Activated T-helper 2 cell treated with anti-CD3 and anti-CD28 coated beads, Interferon-gamma antibody, Interleukin-2, Interleukin-4, amounts not matched to agents 10 μg/mL and 5 μg/mL and 100 μg/mL, durations not matched to agents 14 hours and 24 hours and 36 hours (primary cell): ENCODE data around the gene DGKH. TPM values are rescaled to one million over a fixed set of nuclear protein-coding genes. Genes with fewer than 3 reads are reported as not detected.
"Not testable (repeated sequence)": the region's sequence is repeated elsewhere in the genome, so short reads cannot be mapped to it uniquely, and the experiment has no call there.

ENCODE experiments used
- DNase-seq: peaks from one replicate; pipeline ENCODE4 v3.0.0; 2021; ENCODE audit warnings: low spot score
- H3K27ac Mint-ChIP-seq: one replicate; pipeline ENCODE4 v1.8.0; 2021; ENCODE audit warnings: mixed read lengths
- H3K27me3 Mint-ChIP-seq: one replicate; pipeline ENCODE4 v1.8.0; 2021; ENCODE audit warnings: low read depth, mixed read lengths
- H3K36me3 Mint-ChIP-seq: one replicate; pipeline ENCODE4 v1.8.0; 2021; ENCODE audit warnings: low read depth, mixed read lengths
- H3K4me1 Mint-ChIP-seq: one replicate; pipeline ENCODE4 v1.8.0; 2021; ENCODE audit warnings: low read depth, mixed read lengths
- H3K4me3 Mint-ChIP-seq: one replicate; pipeline ENCODE4 v1.8.0; 2021; ENCODE audit warnings: low read depth, mild to moderate bottlenecking, moderate library complexity, mixed read lengths
- H3K9me3 Mint-ChIP-seq: one replicate; pipeline ENCODE4 v1.8.0; 2021; ENCODE audit warnings: mixed read lengths
- intact Hi-C: fragments of 100-400 bp; cut with micrococcal nuclease; formaldehyde crosslinking; loops from one replicate; pipeline ENCODE4 v1.15.1; 2023
- total RNA-seq: library from RNA; stranded (reverse); gene quantifications from 2 replicates; pipeline ENCODE4 v1.2.3, GENCODE V29; 2022

DGKH gene
- total RNA-seq, 1 donor from 2014 or later = 13.7 TPM

DNA sequence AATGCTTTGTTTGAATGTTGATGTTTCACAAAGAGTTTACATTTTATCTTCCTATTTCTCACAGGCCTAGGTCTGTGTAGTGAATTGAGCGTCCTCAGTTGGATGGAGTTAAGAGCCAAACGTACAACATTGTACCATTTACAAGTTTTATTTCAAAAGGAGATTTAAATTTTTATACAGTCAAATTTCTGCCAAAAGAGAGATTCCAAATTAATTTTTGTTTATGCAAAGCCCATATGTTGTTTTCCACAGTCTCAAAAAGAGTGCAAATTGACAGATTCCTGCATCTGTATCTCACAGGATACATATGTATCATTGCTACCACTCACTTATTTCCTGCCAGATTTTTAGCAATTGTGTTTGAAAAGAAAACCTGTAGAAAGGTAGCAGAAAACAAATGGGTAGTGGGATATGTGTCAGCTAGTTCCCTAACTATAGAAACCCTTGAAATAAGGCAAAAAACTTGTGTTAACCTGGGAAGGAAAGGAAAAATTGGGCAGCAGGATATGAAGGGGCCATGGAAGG, 46.1 kb downstream of the DGKH start:
- Mint-ChIP-seq H3K4me1 (peaks cover 2% of the 10 kb centered on the region), H3K36me3 (no peaks in the 10 kb centered on the region), H3K27ac (no peak overlapping the region), H3K4me3 (no peak overlapping the region), H3K9me3 (no peaks in the 10 kb centered on the region), H3K27me3 (no peaks in the 10 kb centered on the region)
- intact Hi-C loops = no loop called here
- DNase-seq = no peak

- H3K27me3 Mint-ChIP-seq, H3K9me3 Mint-ChIP-seq, H3K27ac Mint-ChIP-seq, H3K4me3 Mint-ChIP-seq, intact Hi-C loops, DNase-seq, H3K36me3 Mint-ChIP-seq, H3K4me1 Mint-ChIP-seq: not testable (repeated sequence)
Observed at GRCh38 chr13:42096222-42096621, 47.8 kb downstream of the DGKH start.

- Mint-ChIP-seq H3K27me3 (no peaks in the 10 kb centered on the region), H3K4me1 (peaks cover 16% of the 10 kb centered on the region), H3K27ac (no peak overlapping the region), H3K36me3 (no peaks in the 10 kb centered on the region), H3K4me3 (no peak overlapping the region), H3K9me3 (no peaks in the 10 kb centered on the region)
- intact Hi-C loops = loop anchor here (5.0 to 10.0 kb wide), 2 partner anchors 43 to 325 kb away; no protein-coding TSS in a partner anchor
- DNase-seq = no peak
Observed at GRCh38 chr13:42099962-42100675, 51.7 kb downstream of the DGKH start.

DNA sequence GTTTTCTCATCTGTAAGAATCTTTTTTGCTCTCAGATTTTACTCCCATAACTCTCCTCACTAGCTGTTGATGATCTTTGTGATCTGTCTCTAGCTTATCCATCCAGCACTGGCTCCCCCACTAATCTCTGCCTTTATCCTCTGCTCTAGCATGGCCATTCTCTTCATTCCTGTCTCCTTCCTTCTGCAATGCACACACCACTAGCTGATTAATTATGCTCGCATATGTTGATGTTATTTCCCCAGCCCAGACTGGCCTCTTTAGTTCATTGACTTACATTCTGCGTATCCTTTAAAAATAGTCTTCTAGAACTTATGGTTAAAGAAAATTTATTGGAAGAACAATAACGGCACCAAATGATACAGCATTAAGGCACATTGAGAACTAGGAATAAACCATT, 52.5 kb downstream of the DGKH start:
- Mint-ChIP-seq H3K9me3 (no peaks in the 10 kb centered on the region), H3K27me3 (no peaks in the 10 kb centered on the region), H3K27ac (no peak overlapping the region), H3K36me3 (no peaks in the 10 kb centered on the region), H3K4me3 (no peak overlapping the region), H3K4me1 (peaks cover 16% of the 10 kb centered on the region)
- intact Hi-C loops = loop anchor here (5.0 to 10.0 kb wide), 2 partner anchors 44 to 326 kb away; no protein-coding TSS in a partner anchor
- DNase-seq = no peak

GRCh38 chr13:42101821-42102585, 53.6 kb downstream of the DGKH start:
- no peaks in the 10 kb centered on the region for H3K9me3 Mint-ChIP-seq
- H3K27me3 Mint-ChIP-seq = no peaks in the 10 kb centered on the region
- H3K36me3 Mint-ChIP-seq = no peaks in the 10 kb centered on the region
- H3K27ac Mint-ChIP-seq = no peak overlapping the region
- H3K4me3 Mint-ChIP-seq = no peak overlapping the region
- DNase-seq = no peak
- intact Hi-C loops = loop anchor here (5.0 to 10.0 kb wide), 2 partner anchors 45 to 327 kb away; no protein-coding TSS in a partner anchor
- H3K4me1 Mint-ChIP-seq = peaks cover 16% of the 10 kb centered on the region

DNA sequence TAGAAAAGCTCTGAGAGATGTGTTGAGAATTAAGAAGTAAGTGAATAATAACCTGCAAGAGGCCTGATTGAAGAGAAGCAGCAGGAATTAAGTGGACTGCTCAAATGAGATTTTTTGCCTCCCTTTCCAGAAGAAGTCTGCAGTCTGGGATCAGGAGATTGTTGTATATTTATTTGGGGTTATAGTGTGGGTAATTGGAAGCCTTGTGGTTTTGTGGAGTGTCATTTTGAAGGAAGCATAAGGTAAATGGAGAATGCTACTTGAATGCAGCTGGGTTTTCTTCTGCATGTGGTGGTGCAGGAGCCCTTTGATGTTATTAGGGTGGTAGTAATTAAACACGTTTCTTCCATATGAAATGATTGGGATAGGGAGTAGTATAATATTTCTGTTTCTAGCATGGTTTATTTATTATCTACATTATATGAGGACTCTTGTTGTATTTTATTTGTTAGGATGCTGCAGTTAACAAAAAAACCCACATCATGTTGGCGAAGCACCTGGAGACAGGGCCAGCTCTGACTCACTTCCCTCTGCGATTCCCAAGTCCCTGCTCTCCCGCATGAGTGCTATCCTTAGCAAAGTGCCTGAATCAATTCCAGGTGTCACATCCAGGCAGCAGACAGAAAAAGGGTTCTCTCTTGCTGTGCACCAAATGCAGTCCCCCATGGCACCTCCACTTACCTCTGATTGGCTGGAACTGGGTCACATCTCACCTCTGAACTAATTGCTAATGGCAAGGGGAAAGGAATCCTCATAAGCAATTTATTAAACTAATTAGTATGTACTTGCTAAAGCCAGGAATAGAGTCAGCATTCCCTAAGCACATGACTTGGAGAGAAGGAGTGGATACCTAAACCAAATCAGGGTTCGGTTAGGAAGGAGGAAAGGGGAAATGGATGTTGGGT, 54.8 kb downstream of the DGKH start:
- Mint-ChIP-seq H3K27me3 (no peaks in the 10 kb centered on the region), H3K27ac (no peak overlapping the region), H3K9me3 (no peaks in the 10 kb centered on the region), H3K4me1 (peaks cover 18% of the 10 kb centered on the region), H3K36me3 (no peaks in the 10 kb centered on the region), H3K4me3 (no peak overlapping the region)
- no peak for DNase-seq
- intact Hi-C loops = loop anchor here (5.0 to 10.0 kb wide), 2 partner anchors 46 to 328 kb away; no protein-coding TSS in a partner anchor

DNA sequence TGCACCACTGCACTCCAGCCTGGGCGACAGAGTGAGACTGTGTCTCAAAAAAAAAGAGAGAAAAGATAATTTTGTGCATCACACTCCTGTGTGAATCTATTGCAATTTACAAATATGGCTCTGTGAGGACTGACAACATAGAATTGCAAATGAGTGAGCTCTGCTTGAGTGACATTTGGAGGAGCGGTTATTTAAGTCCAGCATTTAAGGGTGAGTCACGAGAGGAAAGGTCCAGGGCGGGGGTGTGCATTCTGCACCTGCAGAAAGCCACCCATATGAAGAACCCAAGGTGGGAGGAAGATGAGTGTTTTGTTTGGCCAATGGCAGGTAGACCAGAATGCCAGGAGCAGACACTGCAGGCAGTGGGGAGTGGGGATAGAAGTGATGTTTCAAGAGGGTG, 58.5 kb downstream of the DGKH start:
- H3K4me1 Mint-ChIP-seq = peaks cover 16% of the 10 kb centered on the region
- no peaks in the 10 kb centered on the region for H3K9me3 Mint-ChIP-seq
- intact Hi-C loops = loop anchor here (10.0 kb wide), 1 partner anchor 332 kb away; no protein-coding TSS in a partner anchor
- H3K27ac Mint-ChIP-seq = peak overlapping the region; percentile 1
- H3K27me3 Mint-ChIP-seq = no peaks in the 10 kb centered on the region
- H3K36me3 Mint-ChIP-seq = no peaks in the 10 kb centered on the region
- DNase-seq = no peak
- H3K4me3 Mint-ChIP-seq = no peak overlapping the region

DNA sequence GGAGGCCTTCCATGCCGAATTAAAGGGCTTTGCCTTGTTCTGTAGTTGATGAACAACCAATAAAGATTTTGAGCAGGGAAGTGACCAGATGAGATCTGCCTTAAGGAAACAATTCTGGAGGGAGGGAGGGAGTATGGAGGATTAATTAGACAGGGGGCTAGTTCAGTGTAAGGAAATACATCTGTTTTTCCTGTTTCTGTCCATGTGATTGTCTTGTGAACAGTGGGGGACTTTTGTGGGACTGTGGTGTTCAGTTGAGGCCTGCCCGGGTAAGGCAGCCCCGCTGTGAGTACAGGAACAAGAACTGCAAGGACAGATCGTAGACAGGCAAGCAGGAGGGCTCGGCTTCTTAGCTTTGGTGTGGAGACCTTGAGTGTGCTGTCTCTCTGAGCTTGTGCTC, 59.0 kb downstream of the DGKH start:
- Mint-ChIP-seq H3K4me1 (peaks cover 14% of the 10 kb centered on the region), H3K27me3 (no peaks in the 10 kb centered on the region), H3K36me3 (no peaks in the 10 kb centered on the region), H3K27ac (peak overlapping the region; percentile 1), H3K9me3 (no peaks in the 10 kb centered on the region), H3K4me3 (no peak overlapping the region)
- intact Hi-C loops = loop anchor here (10.0 kb wide), 1 partner anchor 333 kb away; no protein-coding TSS in a partner anchor
- no peak for DNase-seq

DNA sequence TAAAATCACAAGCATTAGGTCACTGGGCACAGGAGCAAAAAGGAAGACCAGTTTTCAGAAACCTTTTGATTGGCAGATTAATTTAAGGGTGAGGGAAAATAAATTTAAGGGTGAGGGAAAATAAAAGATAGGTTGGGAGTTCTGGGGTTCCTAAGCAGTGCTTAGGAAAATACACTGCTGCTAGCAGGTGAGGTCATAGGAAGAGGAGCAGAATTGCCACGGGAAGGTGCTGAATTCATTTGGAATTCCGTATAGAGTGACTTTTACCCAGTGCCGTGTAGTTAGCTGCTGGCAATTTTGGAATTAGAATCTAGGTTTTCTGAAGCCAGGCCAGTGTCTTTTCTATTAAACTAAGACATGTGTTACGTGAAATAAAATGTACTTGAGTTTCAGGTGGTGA, 59.8 kb downstream of the DGKH start:
- no peaks in the 10 kb centered on the region for H3K9me3 Mint-ChIP-seq
- intact Hi-C loops = loop anchor here (10.0 kb wide), 1 partner anchor 333 kb away; no protein-coding TSS in a partner anchor
- H3K36me3 Mint-ChIP-seq = no peaks in the 10 kb centered on the region
- no peak overlapping the region for H3K4me3 Mint-ChIP-seq
- DNase-seq = no peak
- H3K27me3 Mint-ChIP-seq = no peaks in the 10 kb centered on the region
- H3K27ac Mint-ChIP-seq = no peak overlapping the region
- H3K4me1 Mint-ChIP-seq = peaks cover 14% of the 10 kb centered on the region

DNA sequence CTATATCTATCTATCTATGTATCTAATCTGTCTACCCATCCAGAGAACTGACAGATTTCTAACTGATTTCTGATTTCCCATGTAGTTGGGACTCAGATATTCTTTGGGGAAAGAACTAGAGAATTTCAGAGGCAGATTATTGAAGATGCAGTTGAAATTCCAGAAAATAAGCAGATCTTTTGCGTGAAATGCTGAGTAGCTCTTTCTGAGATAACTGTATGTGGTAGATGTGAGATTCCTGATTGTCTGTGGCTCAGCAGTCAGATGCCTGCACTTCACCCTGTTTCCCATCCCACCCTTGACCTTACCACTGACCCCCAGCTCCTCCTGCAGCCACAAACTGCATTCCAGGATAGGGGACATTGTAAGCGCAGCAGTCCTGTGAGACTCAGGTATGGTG, 61.5 kb downstream of the DGKH start:
- no peaks in the 10 kb centered on the region for H3K36me3 Mint-ChIP-seq
- intact Hi-C loops = loop anchor here (1.0 to 10.0 kb wide), 5 partner anchors 145 to 757 kb away; partner anchors contain the start of gene VWA8
- H3K27me3 Mint-ChIP-seq = no peaks in the 10 kb centered on the region
- H3K9me3 Mint-ChIP-seq = no peaks in the 10 kb centered on the region
- no peak for DNase-seq
- no peak overlapping the region for H3K27ac Mint-ChIP-seq
- H3K4me3 Mint-ChIP-seq = no peak overlapping the region
- peaks cover 16% of the 10 kb centered on the region for H3K4me1 Mint-ChIP-seq

- Mint-ChIP-seq H3K4me3 (no peak overlapping the region), H3K36me3 (no peaks in the 10 kb centered on the region), H3K27me3 (no peaks in the 10 kb centered on the region), H3K4me1 (peaks cover 15% of the 10 kb centered on the region), H3K9me3 (no peaks in the 10 kb centered on the region), H3K27ac (no peak overlapping the region)
- no peak for DNase-seq
- intact Hi-C loops = loop anchor here (1.0 to 10.0 kb wide), 4 partner anchors 146 to 758 kb away; partner anchors contain the start of gene VWA8
Observed at GRCh38 chr13:42110410-42111155, 62.1 kb downstream of the DGKH start.
